Ovary (tissue), 9 donors: ENCODE measurements around the gene THSD7A. TPM values are rescaled to one million over a fixed set of nuclear protein-coding genes. Genes with fewer than 3 reads are reported as not detected.

Source experiments
- DNase-seq, 5 donors: peaks; one replicate each; pipeline ENCODE4 v3.0.0-alpha.2; 2019 to 2020
- H3K27ac ChIP-seq, 2 donors: fragments of 200-600 bp; one replicate each; pipeline versions ENCODE4 v1.5.1 to v1.8.0; 2019 to 2022
- H3K27me3 ChIP-seq: fragments of 200-600 bp; one replicate; pipeline ENCODE4 v1.8.0; 2022
- H3K36me3 ChIP-seq: fragments of 200-600 bp; sonication (generic); one replicate; pipeline ENCODE4 v1.5.1; 2019
- H3K4me1 ChIP-seq: one replicate; pipeline ENCODE4 v1.8.1; 2013; ENCODE audit warnings: mild to moderate bottlenecking, moderate library complexity; ENCODE audit not compliant: insufficient read depth
- H3K4me3 ChIP-seq: fragments of 200-600 bp; sonication (generic); one replicate; pipeline ENCODE4 v1.5.1; 2017
- H3K9me3 ChIP-seq, 2 donors: fragments of 200-600 bp in 1 of 2; sonication (generic) in 1 of 2; one replicate each; pipeline versions ENCODE4 v1.5.1 to v1.8.1; 2013 to 2019; ENCODE audit warnings: mild to moderate bottlenecking in 1 of 2, moderate library complexity in 1 of 2
- EP300 ChIP-seq: sonication (generic); formaldehyde crosslinking; IDR thresholded peaks from one replicate; pipeline ENCODE4 v1.6.1; 2017; ENCODE audit warnings: antibody characterized with exemption
- POLR2A ChIP-seq: fragments of 450-650 bp; IDR thresholded peaks from one replicate; pipeline ENCODE4 v1.6.1; 2017; ENCODE audit warnings: antibody characterized with exemption, mild to moderate bottlenecking, moderate library complexity
- WGBS, 3 donors: extraction: QIAGEN DNeasy Blood & Tissue Kit in 1 of 3; methylation state at CpG; one replicate each; pipeline versions ENCODE4 v1.1.5 to v1.1.7; 2013 to 2017; 5-methylcytosine and 5-hydroxymethylcytosine counted together
- intact Hi-C, 4 donors: fragments of 100-400 bp; cut with DNase I; formaldehyde crosslinking; loops; one replicate each; pipeline versions ENCODE4 v1.11.0 to v1.15.1; 2022 to 2023
- polyA plus RNA-seq, 2 donors: library from polyadenylated mRNA; stranded (reverse); fragments of 200-250 nt in 1 of 2; fragments of 350-450 nt in 1 of 2; fragmentation: Illumina TruSeq in 1 of 2; extraction: RNeasy Lipid Tissue Mini Kit (QIAGEN cat#74804) in 1 of 2; gene quantifications; one replicate each; pipeline ENCODE4 v1.2.3, GENCODE V29; 2013 to 2014
- total RNA-seq, 7 donors: library from RNA; depleted of rRNA in 2 of 7; stranded (reverse); fragments of >200 nt in 2 of 7; fragmentation: NEBNext Ultra II Directional in 3 of 7; extraction: Animal tissue kit (Norgen Biotek cat#: 25700) in 3 of 7; gene quantifications; one replicate each; pipeline versions ENCODE4 v1.1.0 to v1.2.4, GENCODE V29; 2016 to 2023
- TF ChIP-seq, protein P1 (sequence below), 3 donors: fragments of 450-650 bp in 2 of 3; fragments of 200-600 bp in 1 of 3; IDR thresholded peaks; one replicate each; pipeline versions ENCODE4 v1.5.1 to v1.8.0; 2016 to 2022; ENCODE audit warnings: antibody characterized with exemption in 3 of 3, mild to moderate bottlenecking in 1 of 3
- donor health status: DM: no; HTN: no; CAD: no; lungs with moderate emphysema.
- donor health status: DM: no; HTN: no; CAD: no.
- donor health status: Bipolar disorder and iron deficiency.
- donor health status: DM: yes; HTN: yes; CAD: no.
- donor health status: DM: no; HTN: no; CAD: no.
- donor health status: DM: yes; HTN: yes; CAD: no.

THSD7A gene
- total and polyA plus RNA-seq, 9 donors, result 1.8 to 12.1 (median 3.6) TPM

DNA sequence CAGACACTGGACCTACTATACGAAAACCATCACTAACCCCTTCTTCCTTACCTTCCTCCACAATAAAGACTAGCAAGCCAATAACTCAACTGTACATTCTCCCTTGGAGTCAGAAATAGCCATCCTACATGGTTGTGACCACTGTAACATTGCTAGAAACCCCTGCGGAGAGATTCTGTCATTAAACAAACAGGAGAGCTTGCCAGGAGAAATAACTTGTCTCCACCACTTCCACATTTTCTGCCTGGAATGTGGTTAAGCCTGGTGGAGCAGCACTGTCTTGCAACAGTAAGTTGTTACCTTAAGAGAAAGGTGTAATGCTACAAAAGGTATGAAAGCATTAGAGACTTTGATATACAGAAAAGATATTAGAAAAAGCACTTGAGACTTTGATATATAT, 45.8 kb downstream of the THSD7A start:
- no peak for DNase-seq
- H3K36me3 ChIP-seq, result no peaks in the 10 kb centered on the region
- H3K9me3 ChIP-seq, result no peaks in the 10 kb centered on the region
- intact Hi-C loops, result no loop called here
- no peak for TF ChIP-seq EP300
- no peak for TF ChIP-seq POLR2A
- TF ChIP-seq, protein P1, sequence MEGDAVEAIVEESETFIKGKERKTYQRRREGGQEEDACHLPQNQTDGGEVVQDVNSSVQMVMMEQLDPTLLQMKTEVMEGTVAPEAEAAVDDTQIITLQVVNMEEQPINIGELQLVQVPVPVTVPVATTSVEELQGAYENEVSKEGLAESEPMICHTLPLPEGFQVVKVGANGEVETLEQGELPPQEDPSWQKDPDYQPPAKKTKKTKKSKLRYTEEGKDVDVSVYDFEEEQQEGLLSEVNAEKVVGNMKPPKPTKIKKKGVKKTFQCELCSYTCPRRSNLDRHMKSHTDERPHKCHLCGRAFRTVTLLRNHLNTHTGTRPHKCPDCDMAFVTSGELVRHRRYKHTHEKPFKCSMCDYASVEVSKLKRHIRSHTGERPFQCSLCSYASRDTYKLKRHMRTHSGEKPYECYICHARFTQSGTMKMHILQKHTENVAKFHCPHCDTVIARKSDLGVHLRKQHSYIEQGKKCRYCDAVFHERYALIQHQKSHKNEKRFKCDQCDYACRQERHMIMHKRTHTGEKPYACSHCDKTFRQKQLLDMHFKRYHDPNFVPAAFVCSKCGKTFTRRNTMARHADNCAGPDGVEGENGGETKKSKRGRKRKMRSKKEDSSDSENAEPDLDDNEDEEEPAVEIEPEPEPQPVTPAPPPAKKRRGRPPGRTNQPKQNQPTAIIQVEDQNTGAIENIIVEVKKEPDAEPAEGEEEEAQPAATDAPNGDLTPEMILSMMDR (IDR thresholded peaks at IDR 0.05), result no peak
- WGBS, 3 donors, result 86 to 97% (median 90%) methylated on average over 2 of the region's 2 CpGs
- H3K27me3 ChIP-seq, result no peaks in the 10 kb centered on the region
- H3K4me3 ChIP-seq, result no peak overlapping the region
- H3K27ac ChIP-seq, result no peak overlapping the region
- H3K4me1 ChIP-seq, result no peaks in the 10 kb centered on the region

DNA sequence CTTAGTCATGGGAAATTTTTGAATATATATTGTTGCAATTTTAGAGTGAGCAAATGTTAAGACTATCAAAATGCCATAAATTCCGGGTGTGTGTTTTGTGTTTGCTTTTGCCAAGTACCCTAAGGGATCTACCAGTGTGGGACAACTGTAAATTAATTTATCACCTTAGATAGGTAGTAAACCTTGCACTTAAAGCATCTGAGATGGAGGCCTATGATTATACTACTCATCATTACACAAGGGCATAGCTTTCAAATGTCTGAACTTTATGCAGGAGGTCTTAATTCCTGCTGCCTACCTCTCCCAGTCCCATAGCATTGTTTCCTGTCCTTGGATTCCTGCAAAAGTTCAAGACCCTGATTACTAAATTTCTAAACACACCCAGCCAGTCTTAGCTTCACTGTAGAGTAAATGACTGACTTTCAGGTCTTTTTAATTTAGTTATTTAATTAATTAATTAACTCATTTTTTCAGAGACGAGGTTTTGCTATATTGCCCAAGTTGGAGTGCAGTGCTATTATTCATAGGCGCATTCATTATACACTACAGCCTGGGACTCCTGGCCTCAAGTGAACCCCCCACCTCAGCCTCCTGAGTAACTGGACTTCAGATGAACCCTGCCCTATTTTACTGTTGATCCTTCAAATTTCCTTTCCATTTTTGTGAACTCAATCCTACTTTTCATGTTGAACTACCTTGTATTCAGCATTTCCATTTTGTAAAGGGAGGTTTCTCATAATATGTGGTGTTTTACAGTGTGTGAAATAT, 47.0 kb downstream of the THSD7A start:
- intact Hi-C loops, result no loop called here
- no peak overlapping the region for H3K27ac ChIP-seq
- H3K27me3 ChIP-seq, result no peaks in the 10 kb centered on the region
- no peaks in the 10 kb centered on the region for H3K4me1 ChIP-seq
- no peak overlapping the region for H3K4me3 ChIP-seq
- no peaks in the 10 kb centered on the region for H3K9me3 ChIP-seq
- TF ChIP-seq, protein P1 (IDR thresholded peaks at IDR 0.05), result no peak
- DNase-seq, result no peak
- 89 to 96% (median 94%) methylated on average over 3 of the region's 3 CpGs for WGBS, 3 donors
- H3K36me3 ChIP-seq, result no peaks in the 10 kb centered on the region

- intact Hi-C loops, result no loop called here
- Histone ChIP-seq H3K4me3 (no peak overlapping the region), H3K4me1 (no peaks in the 10 kb centered on the region), H3K27me3 (no peaks in the 10 kb centered on the region), H3K9me3 (no peaks in the 10 kb centered on the region), H3K36me3 (no peaks in the 10 kb centered on the region), H3K27ac (no peak overlapping the region)
- no peak for DNase-seq
- WGBS, 3 donors, result 87 to 89% (median 87%) methylated on average over 7 of the region's 7 CpGs
- TF ChIP-seq, protein P1 (IDR thresholded peaks at IDR 0.05), result no peak
- no peak for TF ChIP-seq EP300
- no peak for TF ChIP-seq POLR2A
Observed at GRCh38 chr7:11779864-11780674, 51.9 kb downstream of the THSD7A start.

- TF ChIP-seq EP300 (no peak), POLR2A (no peak)
- TF ChIP-seq, protein P1 (IDR thresholded peaks at IDR 0.05), result no peak
- Histone ChIP-seq H3K9me3 (no peaks in the 10 kb centered on the region), H3K36me3 (no peaks in the 10 kb centered on the region), H3K4me3 (no peak overlapping the region), H3K27me3 (no peaks in the 10 kb centered on the region), H3K4me1 (no peaks in the 10 kb centered on the region), H3K27ac (no peak overlapping the region)
- no peak for DNase-seq
- WGBS, 3 donors, result 76 to 88% (median 87%) methylated on average over 2 of the region's 2 CpGs
- intact Hi-C loops, result no loop called here
Observed at GRCh38 chr7:11776039-11776438, 56.0 kb downstream of the THSD7A start.
